ENCODE results near the gene PSMC2.

The PSMC2 gene

GRCh38 chr7:103347507-103348267 is at the start of gene PSMC2:
PSMC2 (plus strand) TSS chr7:103347643; CDS start chr7:103347712, 69 bp downstream.
- peak; percentile 92 for DNase-seq

- no peak for DNase-seq
Measured at GRCh38 chr7:103297837-103298179, 49.6 kb upstream of the PSMC2 start.

- no peak for DNase-seq
Measured at GRCh38 chr7:103299660-103300059, 47.8 kb upstream of the PSMC2 start.

- DNase-seq: no peak
Measured at GRCh38 chr7:103301441-103301840, 46.0 kb upstream of the PSMC2 start.

GRCh38 chr7:103307503-103308231 is 39.8 kb upstream of the PSMC2 start:
- DNase-seq: no peak

- DNase-seq: no peak
Measured at GRCh38 chr7:103314852-103315251, 32.6 kb upstream of the PSMC2 start.

- no peak for DNase-seq
Measured at GRCh38 chr7:103316380-103316941, 31.0 kb upstream of the PSMC2 start.

- DNase-seq: no peak
Measured at GRCh38 chr7:103317009-103317408, 30.4 kb upstream of the PSMC2 start.

- no peak for DNase-seq
Measured at GRCh38 chr7:103325744-103326143, 21.7 kb upstream of the PSMC2 start.

- DNase-seq: no peak
Measured at GRCh38 chr7:103336761-103337160, 10.7 kb upstream of the PSMC2 start.

- no peak for DNase-seq
Measured at GRCh38 chr7:103338864-103339263, 8.6 kb upstream of the PSMC2 start.

- no peak for DNase-seq
Measured at GRCh38 chr7:103341466-103341865, 6.0 kb upstream of the PSMC2 start.

GRCh38 chr7:103343332-103343731 is 4.1 kb upstream of the PSMC2 start:
- DNase-seq: no peak

- peak; percentile 49 for DNase-seq
Measured at GRCh38 chr7:103343758-103344452, 3.5 kb upstream of the PSMC2 start.

GRCh38 chr7:103344453-103345149 is 2.8 kb upstream of the PSMC2 start, which contains the start of gene DNAJC2:
DNAJC2 (minus strand) TSS chr7:103344767; CDS start chr7:103344622, 145 bp downstream.
- DNase-seq: peak; percentile 81

- no peak for DNase-seq
Measured at GRCh38 chr7:103346396-103346795, 1.0 kb upstream of the PSMC2 start.

- DNase-seq: no peak
Measured at GRCh38 chr7:103348452-103348851, 1.0 kb downstream of the PSMC2 start.

- DNase-seq: no peak
Measured at GRCh38 chr7:103348959-103349358, 1.5 kb downstream of the PSMC2 start.

- DNase-seq: no peak
Measured at GRCh38 chr7:103349805-103350204, 2.4 kb downstream of the PSMC2 start.

GRCh38 chr7:103369432-103369831 is 22.0 kb downstream of the PSMC2 start:
- DNase-seq: no peak

- DNase-seq: no peak
Measured at GRCh38 chr7:103373866-103374643, 26.6 kb downstream of the PSMC2 start.

Measured in kidney glomerular epithelial cell (primary cell).